Smooth muscle cell (in vitro differentiated cells): ENCODE data around the gene ATP5F1E. TPM values are rescaled to one million over a fixed set of nuclear protein-coding genes. Genes with fewer than 3 reads are reported as not detected.
A peak's percentile ranks its signal among the peaks of the same experiment; 100 is the strongest.

ENCODE experiments used
- DNase-seq: peaks from one replicate; lab custom pipeline; 2025; ENCODE audit not compliant: unreplicated experiment; lab: John Stamatoyannopoulos, UW
- H2AFZ ChIP-seq: fragments of 200-600 bp; sonication (generic); 2 replicates; pipeline ENCODE4 v1.6.0; 2016; ENCODE audit warnings: antibody characterized with exemption, low read depth, mild to moderate bottlenecking
- H3F3A ChIP-seq: fragments of 200-600 bp; sonication (generic); 2 replicates; pipeline ENCODE4 v1.6.0; 2017; ENCODE audit warnings: antibody characterized with exemption, low read depth
- H3K27ac ChIP-seq: fragments of 200-600 bp; sonication (generic); 2 replicates; pipeline ENCODE4 v1.5.1; 2016; ENCODE audit warnings: low read depth, mild to moderate bottlenecking
- H3K27me3 ChIP-seq: fragments of 200-600 bp; sonication (generic); 2 replicates; pipeline ENCODE4 v1.6.1; 2016; ENCODE audit warnings: low read depth, mild to moderate bottlenecking
- H3K36me3 ChIP-seq: fragments of 200-600 bp; sonication (generic); 2 replicates; pipeline ENCODE4 v1.5.1; 2016; ENCODE audit warnings: low read depth
- H3K4me1 ChIP-seq: fragments of 200-600 bp; sonication (generic); 2 replicates; pipeline ENCODE4 v1.5.1; 2016; ENCODE audit warnings: low read depth
- H3K4me2 ChIP-seq: fragments of 200-600 bp; sonication (generic); 2 replicates; pipeline ENCODE4 v1.6.0; 2016; ENCODE audit warnings: mild to moderate bottlenecking
- H3K4me3 ChIP-seq: fragments of 200-600 bp; sonication (generic); 2 replicates; pipeline ENCODE4 v1.5.1; 2016; ENCODE audit warnings: mild to moderate bottlenecking
- H3K79me2 ChIP-seq: fragments of 200-600 bp; sonication (generic); 2 replicates; pipeline ENCODE4 v1.6.0; 2016; ENCODE audit warnings: low read depth, mild to moderate bottlenecking
- H3K9ac ChIP-seq: fragments of 200-600 bp; sonication (generic); 2 replicates; pipeline ENCODE4 v1.6.0; 2016; ENCODE audit warnings: low read depth
- H3K9me3 ChIP-seq: fragments of 200-600 bp; sonication (generic); replicated peaks from 2 replicates; pipeline ENCODE4 v1.5.1; 2016; ENCODE audit warnings: low read depth
- H4K20me1 ChIP-seq: fragments of 200-600 bp; sonication (generic); 2 replicates; pipeline ENCODE4 v1.6.0; 2016; ENCODE audit warnings: low read depth
- CTCF ChIP-seq: fragments of 200-600 bp; sonication (generic); IDR thresholded peaks from 2 replicates; pipeline ENCODE4 v1.5.1; 2017; ENCODE audit warnings: borderline replicate concordance, mild to moderate bottlenecking, antibody characterized with exemption; ENCODE audit not compliant: insufficient read depth, poor library complexity, severe bottlenecking
- WGBS: methylation state at CpG from one replicate; pipeline ENCODE4 v1.1.7; 2016; ENCODE audit warnings: low lambda C conversion rate; 5-methylcytosine and 5-hydroxymethylcytosine counted together
- polyA plus RNA-seq: library from polyadenylated mRNA; unstranded; fragments of >200 nt; fragmentation: Nextera tagmentation; extraction: Ambion mirVana; gene quantifications from 2 replicates; pipeline ENCODE4 v1.2.1, GENCODE V29; 2016
- total RNA-seq: library from RNA; depleted of rRNA; stranded (reverse); fragments of >200 nt; gene quantifications from 2 replicates; pipeline ENCODE4 v1.2.3, GENCODE V29; 2014

The ATP5F1E gene
- total and polyA plus RNA-seq, 2 experiments from 2014 or later: 48.6 to 265 TPM

GRCh38 chr20:59033093-59033492 is 958 bp upstream of the ATP5F1E start:
- H3K4me1 ChIP-seq: peaks cover 27% of the 10 kb centered on the region
- H3K27ac ChIP-seq: peak overlapping the region; percentile 71
- no peak for DNase-seq
- peak overlapping the region; percentile 81 for H3K4me3 ChIP-seq
- peaks cover 22% of the 10 kb centered on the region for H4K20me1 ChIP-seq
- H3K36me3 ChIP-seq: peaks cover 20% of the 10 kb centered on the region
- peaks cover 46% of the 10 kb centered on the region for H3K79me2 ChIP-seq
- WGBS: 98% methylated on average over 1 of the region's 1 CpG
- H3K9ac ChIP-seq: peak overlapping the region; percentile 94
- peaks cover 19% of the 10 kb centered on the region for H3F3A ChIP-seq
- H3K4me2 ChIP-seq: peak overlapping the region; percentile 95
- no peaks in the 10 kb centered on the region for H3K9me3 ChIP-seq
- TF ChIP-seq CTCF: no peak
- H2AFZ ChIP-seq: peak overlapping the region; percentile 78
- H3K27me3 ChIP-seq: no peaks in the 10 kb centered on the region

- H3K4me2 ChIP-seq: peak overlapping the region; percentile 95
- no peak for TF ChIP-seq CTCF
- H3F3A ChIP-seq: peaks cover 19% of the 10 kb centered on the region
- 2% methylated on average over 13 of the region's 13 CpGs for WGBS
- H3K27me3 ChIP-seq: no peaks in the 10 kb centered on the region
- peak overlapping the region; percentile 78 for H2AFZ ChIP-seq
- peak overlapping the region; percentile 71 for H3K27ac ChIP-seq
- H3K4me1 ChIP-seq: peaks cover 30% of the 10 kb centered on the region
- no peak for DNase-seq
- peak overlapping the region; percentile 81 for H3K4me3 ChIP-seq
- H3K36me3 ChIP-seq: peaks cover 18% of the 10 kb centered on the region
- H4K20me1 ChIP-seq: peaks cover 26% of the 10 kb centered on the region
- peak overlapping the region; percentile 94 for H3K9ac ChIP-seq
- peaks cover 46% of the 10 kb centered on the region for H3K79me2 ChIP-seq
- no peaks in the 10 kb centered on the region for H3K9me3 ChIP-seq
Measured at GRCh38 chr20:59032713-59033059, 551 bp upstream of the ATP5F1E start.

- Histone ChIP-seq H3K27me3 (no peaks in the 10 kb centered on the region), H3K9ac (peak overlapping the region; percentile 94), H3K4me3 (peak overlapping the region; percentile 81), H3K27ac (peak overlapping the region; percentile 84), H2AFZ (peak overlapping the region; percentile 62), H3K4me1 (peaks cover 30% of the 10 kb centered on the region), H4K20me1 (peaks cover 37% of the 10 kb centered on the region), H3K36me3 (peaks cover 10% of the 10 kb centered on the region), H3K9me3 (no peaks in the 10 kb centered on the region), H3F3A (peaks cover 18% of the 10 kb centered on the region), H3K79me2 (peaks cover 53% of the 10 kb centered on the region), H3K4me2 (peak overlapping the region; percentile 95)
- TF ChIP-seq CTCF: no peak
- DNase-seq: no peak
- whole genome bisulfite sequencing: 20% methylated on average over 13 of the region's 13 CpGs
Measured at GRCh38 chr20:59031564-59032022, 542 bp downstream of the ATP5F1E start.

- 79% methylated on average over 7 of the region's 7 CpGs for WGBS
- peak overlapping the region; percentile 95 for H3K4me2 ChIP-seq
- peak overlapping the region; percentile 94 for H3K9ac ChIP-seq
- peaks cover 30% of the 10 kb centered on the region for H3K4me1 ChIP-seq
- H3K27ac ChIP-seq: peak overlapping the region; percentile 84
- TF ChIP-seq CTCF: no peak
- H3F3A ChIP-seq: peaks cover 16% of the 10 kb centered on the region
- no peak overlapping the region for H2AFZ ChIP-seq
- H3K27me3 ChIP-seq: no peaks in the 10 kb centered on the region
- peaks cover 7% of the 10 kb centered on the region for H3K36me3 ChIP-seq
- H4K20me1 ChIP-seq: peaks cover 42% of the 10 kb centered on the region
- no peak for DNase-seq
- no peaks in the 10 kb centered on the region for H3K9me3 ChIP-seq
- peaks cover 59% of the 10 kb centered on the region for H3K79me2 ChIP-seq
- H3K4me3 ChIP-seq: peak overlapping the region; percentile 81
Measured at GRCh38 chr20:59030911-59031563, 1.1 kb downstream of the ATP5F1E start.
